GM19239 (cell line): ENCODE measurements around the gene CPEB1.
A peak's percentile ranks its signal among the peaks of the same experiment; 100 is the strongest.

ENCODE experiments used
- DNase-seq: peaks from one replicate; pipeline ENCODE4 v3.0.0; 2011; ENCODE audit warnings: low spot score; ENCODE audit not compliant: insufficient read length
- FAIRE-seq: peaks from 2 replicates; lab custom pipeline; 2011; peaks lifted over from hg19 to GRCh38; lab: Jason Lieb, UNC

The CPEB1 gene

GRCh38 chr15:82647045-82647834, at the start of gene CPEB1:
Gene CPEB1 (minus strand): TSS chr15:82647363. CDS start chr15:82628459, 18,904 bp downstream.
- FAIRE-seq (no peak), DNase-seq (no peak)

GRCh38 chr15:82692171-82692570, 45.0 kb upstream of the CPEB1 start:
- FAIRE-seq (no peak), DNase-seq (no peak)

- FAIRE-seq, result no peak
- DNase-seq, result no peak
Observed at GRCh38 chr15:82689147-82689546, 42.0 kb upstream of the CPEB1 start.

- FAIRE-seq, result no peak
Observed at GRCh38 chr15:82688691-82689090, 41.5 kb upstream of the CPEB1 start.

GRCh38 chr15:82681371-82681770, 34.2 kb upstream of the CPEB1 start:
- FAIRE-seq (no peak), DNase-seq (no peak)

More at GRCh38 chr15:82688691-82689090, 41.5 kb upstream of the CPEB1 start:
- DNase-seq, result no peak

- DNase-seq (peak; percentile 80), FAIRE-seq (no peak)
Observed at GRCh38 chr15:82680200-82681102, 33.3 kb upstream of the CPEB1 start.

GRCh38 chr15:82679626-82680199, 32.5 kb upstream of the CPEB1 start:
- no peak for FAIRE-seq
- no peak for DNase-seq

GRCh38 chr15:82677720-82678323, 30.7 kb upstream of the CPEB1 start:
- FAIRE-seq, result no peak
- DNase-seq, result no peak

GRCh38 chr15:82674873-82675272, 27.7 kb upstream of the CPEB1 start:
- no peak for DNase-seq
- FAIRE-seq, result no peak

GRCh38 chr15:82670699-82671098, 23.5 kb upstream of the CPEB1 start:
- DNase-seq, result no peak
- FAIRE-seq, result no peak

GRCh38 chr15:82666606-82667005, 19.4 kb upstream of the CPEB1 start:
- FAIRE-seq (no peak), DNase-seq (no peak)

- DNase-seq (no peak), FAIRE-seq (no peak)
Observed at GRCh38 chr15:82664021-82664420, 16.9 kb upstream of the CPEB1 start.

- DNase-seq, result peak; percentile 54
- FAIRE-seq, result peak; percentile 49
Observed at GRCh38 chr15:82663186-82663600, 16.0 kb upstream of the CPEB1 start.

GRCh38 chr15:82662641-82663040, 15.5 kb upstream of the CPEB1 start:
- DNase-seq (no peak), FAIRE-seq (no peak)

GRCh38 chr15:82660378-82660777, 13.2 kb upstream of the CPEB1 start:
- DNase-seq, result no peak
- FAIRE-seq, result no peak

- FAIRE-seq (no peak), DNase-seq (no peak)
Observed at GRCh38 chr15:82656641-82657266, 9.6 kb upstream of the CPEB1 start.

GRCh38 chr15:82655606-82656005, 8.4 kb upstream of the CPEB1 start:
- DNase-seq (no peak), FAIRE-seq (no peak)

- DNase-seq, result no peak
- FAIRE-seq, result no peak
Observed at GRCh38 chr15:82653483-82654168, 6.5 kb upstream of the CPEB1 start.

GRCh38 chr15:82651708-82652107, 4.5 kb upstream of the CPEB1 start:
- FAIRE-seq (no peak), DNase-seq (no peak)
